GM23338 (cell line): Measurements from ENCODE around the gene CDC40. TPM values are rescaled to one million over a fixed set of nuclear protein-coding genes. Genes with fewer than 3 reads are reported as not detected.

Experiments used
- ATAC-seq: fragments of 200-7000 bp; cut with Tn5 transposase; 3 replicates; pipeline ENCODE4 v1.9.1; 2020
- DNase-seq: peaks from one replicate; pipeline ENCODE4 v3.0.0-alpha.2; 2015; ENCODE audit warnings: low spot score
- H2AFZ ChIP-seq: fragments of 200-600 bp; sonication (generic); 2 replicates; pipeline ENCODE4 v1.8.0; 2016; ENCODE audit warnings: antibody characterized with exemption, mild to moderate bottlenecking, moderate library complexity
- H3F3A ChIP-seq: fragments of 200-600 bp; sonication (generic); replicated peaks from 2 replicates; pipeline ENCODE4 v1.8.0; 2017; ENCODE audit warnings: antibody characterized with exemption, mixed run types, low read depth
- H3K27ac ChIP-seq: fragments of 200-600 bp; sonication (generic); 2 replicates; pipeline ENCODE4 v1.6.1; 2016; ENCODE audit warnings: low read depth
- H3K27me3 ChIP-seq: fragments of 200-600 bp; sonication (generic); 2 replicates; pipeline ENCODE4 v1.8.0; 2016; ENCODE audit warnings: mild to moderate bottlenecking, mixed run types, moderate library complexity; ENCODE audit not compliant: insufficient read depth
- H3K36me3 ChIP-seq: fragments of 200-600 bp; sonication (generic); 2 replicates; pipeline ENCODE4 v1.8.0; 2016; ENCODE audit warnings: mild to moderate bottlenecking; ENCODE audit not compliant: insufficient read depth
- H3K4me1 ChIP-seq: fragments of 200-600 bp; sonication (generic); 2 replicates; pipeline ENCODE4 v1.8.0; 2016; ENCODE audit warnings: mild to moderate bottlenecking, moderate library complexity; ENCODE audit not compliant: insufficient read depth
- H3K4me2 ChIP-seq: fragments of 200-600 bp; sonication (generic); 2 replicates; pipeline ENCODE4 v1.7.1; 2017; ENCODE audit warnings: mixed run types
- H3K4me3 ChIP-seq: fragments of 200-600 bp; sonication (generic); 2 replicates; pipeline ENCODE4 v1.6.1; 2016; ENCODE audit warnings: mixed run types
- H3K79me2 ChIP-seq: fragments of 200-600 bp; sonication (generic); replicated peaks from 2 replicates; pipeline ENCODE4 v1.8.0; 2017; ENCODE audit warnings: mild to moderate bottlenecking; ENCODE audit not compliant: insufficient read depth
- H3K9me2 ChIP-seq: fragments of 200-600 bp; sonication (generic); 2 replicates; pipeline ENCODE4 v1.8.0; 2017; ENCODE audit not compliant: insufficient read depth
- H4K20me1 ChIP-seq: fragments of 200-600 bp; sonication (generic); replicated peaks from 2 replicates; pipeline ENCODE4 v1.8.0; 2017; ENCODE audit warnings: mild to moderate bottlenecking; ENCODE audit not compliant: insufficient read depth
- H3K27ac Mint-ChIP-seq: 2 replicates; pipeline ENCODE4 v1.8.0; 2020; ENCODE audit warnings: inconsistent platforms, mild to moderate bottlenecking, moderate library complexity, mixed read lengths
- H3K27me3 Mint-ChIP-seq: 3 replicates; pipeline ENCODE4 v1.8.0; 2022; ENCODE audit warnings: low read depth, mild to moderate bottlenecking, moderate library complexity, mixed read lengths, inconsistent platforms; ENCODE audit not compliant: insufficient read depth, poor library complexity
- H3K36me3 Mint-ChIP-seq: 3 replicates; pipeline ENCODE4 v1.8.0; 2021; ENCODE audit warnings: low read depth, mild to moderate bottlenecking, inconsistent platforms, moderate library complexity, mixed read lengths
- H3K4me1 Mint-ChIP-seq: 3 replicates; pipeline ENCODE4 v1.8.0; 2020; ENCODE audit warnings: mild to moderate bottlenecking, inconsistent platforms, mixed read lengths
- H3K4me3 Mint-ChIP-seq: 3 replicates; pipeline ENCODE4 v1.8.0; 2021; ENCODE audit warnings: moderate library complexity, mild to moderate bottlenecking, inconsistent platforms, mixed read lengths
- H3K9me3 Mint-ChIP-seq: 3 replicates; pipeline ENCODE4 v1.8.0; 2020; ENCODE audit warnings: moderate library complexity, mild to moderate bottlenecking, inconsistent platforms, mixed read lengths
- CREB1 ChIP-seq: fragments of 250-450 bp; sonication (Bioruptor Pico); IDR thresholded peaks from 2 replicates; pipeline ENCODE4 v1.5.0; 2020; ENCODE audit warnings: low read depth, mild to moderate bottlenecking, moderate library complexity
- EZH2 ChIP-seq: fragments of 200-600 bp; sonication (generic); IDR thresholded peaks from one replicate; pipeline ENCODE4 v1.8.0; 2017; ENCODE audit warnings: antibody characterized with exemption, mild to moderate bottlenecking, low read depth; ENCODE audit not compliant: unreplicated experiment
- EZH2phosphoT487 ChIP-seq: fragments of 200-600 bp; sonication (generic); IDR thresholded peaks from one replicate; pipeline ENCODE4 v1.8.1; 2018; ENCODE audit warnings: antibody characterized with exemption; ENCODE audit not compliant: unreplicated experiment
- JUNB ChIP-seq: IDR thresholded peaks from one replicate; pipeline ENCODE4 v1.6.1; 2016; ENCODE audit warnings: antibody characterized with exemption; ENCODE audit not compliant: unreplicated experiment
- NANOG ChIP-seq: IDR thresholded peaks from 2 replicates; pipeline ENCODE4 v1.6.1; 2016; ENCODE audit warnings: antibody characterized with exemption, borderline replicate concordance
- POLR2AphosphoS5 ChIP-seq: IDR thresholded peaks from 2 replicates; pipeline ENCODE4 v1.6.1; 2016; ENCODE audit warnings: antibody characterized with exemption, low read depth
- STAT1 ChIP-seq: IDR thresholded peaks from one replicate; pipeline ENCODE4 v1.6.1; 2016; ENCODE audit warnings: antibody characterized with exemption; ENCODE audit not compliant: unreplicated experiment
- ZNF114 ChIP-seq: fragments of 250-450 bp; sonication (Bioruptor Pico); IDR thresholded peaks from 2 replicates; pipeline ENCODE4 v1.5.0; 2020; ENCODE audit warnings: mild to moderate bottlenecking, moderate library complexity
- polyA plus RNA-seq: library from polyadenylated mRNA; unstranded; fragments of >200 nt; fragmentation: Nextera tagmentation; extraction: Ambion mirVana; gene quantifications from 2 replicates; pipeline ENCODE4 v1.2.1, GENCODE V29; 2016
- total RNA-seq: library from RNA; depleted of rRNA; stranded (reverse); fragments of >200 nt; shearing (Covaris generic); gene quantifications from 2 replicates; pipeline ENCODE4 v1.2.3, GENCODE V29; 2014
- TF ChIP-seq, protein P1 (sequence below): IDR thresholded peaks from one replicate; pipeline ENCODE4 v1.6.1; 2018; ENCODE audit warnings: antibody characterized with exemption; ENCODE audit not compliant: unreplicated experiment
- TF ChIP-seq, protein P2 (sequence below), 2 experiments: fragments of 200-600 bp in 1 of 2; sonication (generic) in 1 of 2; conservative IDR thresholded peaks; 2 replicates each; pipeline versions ENCODE4 v1.5.1 to v1.6.1; 2016 to 2017; ENCODE audit warnings: antibody characterized with exemption in 2 of 2, low read depth in 2 of 2, mild to moderate bottlenecking in 2 of 2, moderate library complexity in 1 of 2
- TF ChIP-seq, protein P3 (sequence below): IDR thresholded peaks from 2 replicates; pipeline ENCODE4 v1.6.1; 2016; ENCODE audit warnings: antibody characterized with exemption
- TF ChIP-seq, protein P4 (sequence below): fragments of 250-450 bp; sonication (Bioruptor Pico); IDR thresholded peaks from 2 replicates; pipeline ENCODE4 v1.5.0; 2020; ENCODE audit warnings: mild to moderate bottlenecking, moderate library complexity

The CDC40 gene
- total and polyA plus RNA-seq, 2 experiments from 2014 or later, result 28.9 to 58.4 TPM

DNA sequence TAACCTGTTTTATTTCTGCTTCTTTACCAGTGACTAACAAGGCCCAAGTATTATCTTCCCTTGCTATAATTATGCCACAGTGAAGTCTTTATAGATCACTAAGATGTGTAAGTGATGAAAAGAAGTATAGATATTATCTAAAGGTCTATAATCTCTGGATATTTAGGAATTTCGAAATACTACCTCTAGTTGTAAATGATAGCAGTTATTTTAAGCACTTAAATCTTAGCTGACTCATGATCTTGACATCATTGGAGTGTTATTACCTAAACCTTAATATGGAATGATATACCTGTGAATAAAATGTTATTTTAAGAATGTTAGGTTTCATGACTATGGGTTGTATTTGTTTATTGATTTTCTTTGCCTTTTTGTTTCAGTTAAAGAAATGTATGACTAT lies 31.5 kb downstream of the CDC40 start:
- peaks cover 41% of the 10 kb centered on the region for H3K36me3 Mint-ChIP-seq
- ATAC-seq, result no peak
- H3K4me1 Mint-ChIP-seq, result no peaks in the 10 kb centered on the region
- no peak overlapping the region for H3K27ac Mint-ChIP-seq
- Histone ChIP-seq H3K4me1 (no peaks in the 10 kb centered on the region), H3K4me2 (no peak overlapping the region), H4K20me1 (no peaks in the 10 kb centered on the region), H3K9me2 (no peaks in the 10 kb centered on the region), H3K27me3 (no peaks in the 10 kb centered on the region), H3K79me2 (no peaks in the 10 kb centered on the region), H3K4me3 (no peak overlapping the region), H3K36me3 (peaks cover 17% of the 10 kb centered on the region), H3K27ac (no peak overlapping the region), H2AFZ (no peak overlapping the region), H3F3A (no peaks in the 10 kb centered on the region)
- TF ChIP-seq, protein P1, sequence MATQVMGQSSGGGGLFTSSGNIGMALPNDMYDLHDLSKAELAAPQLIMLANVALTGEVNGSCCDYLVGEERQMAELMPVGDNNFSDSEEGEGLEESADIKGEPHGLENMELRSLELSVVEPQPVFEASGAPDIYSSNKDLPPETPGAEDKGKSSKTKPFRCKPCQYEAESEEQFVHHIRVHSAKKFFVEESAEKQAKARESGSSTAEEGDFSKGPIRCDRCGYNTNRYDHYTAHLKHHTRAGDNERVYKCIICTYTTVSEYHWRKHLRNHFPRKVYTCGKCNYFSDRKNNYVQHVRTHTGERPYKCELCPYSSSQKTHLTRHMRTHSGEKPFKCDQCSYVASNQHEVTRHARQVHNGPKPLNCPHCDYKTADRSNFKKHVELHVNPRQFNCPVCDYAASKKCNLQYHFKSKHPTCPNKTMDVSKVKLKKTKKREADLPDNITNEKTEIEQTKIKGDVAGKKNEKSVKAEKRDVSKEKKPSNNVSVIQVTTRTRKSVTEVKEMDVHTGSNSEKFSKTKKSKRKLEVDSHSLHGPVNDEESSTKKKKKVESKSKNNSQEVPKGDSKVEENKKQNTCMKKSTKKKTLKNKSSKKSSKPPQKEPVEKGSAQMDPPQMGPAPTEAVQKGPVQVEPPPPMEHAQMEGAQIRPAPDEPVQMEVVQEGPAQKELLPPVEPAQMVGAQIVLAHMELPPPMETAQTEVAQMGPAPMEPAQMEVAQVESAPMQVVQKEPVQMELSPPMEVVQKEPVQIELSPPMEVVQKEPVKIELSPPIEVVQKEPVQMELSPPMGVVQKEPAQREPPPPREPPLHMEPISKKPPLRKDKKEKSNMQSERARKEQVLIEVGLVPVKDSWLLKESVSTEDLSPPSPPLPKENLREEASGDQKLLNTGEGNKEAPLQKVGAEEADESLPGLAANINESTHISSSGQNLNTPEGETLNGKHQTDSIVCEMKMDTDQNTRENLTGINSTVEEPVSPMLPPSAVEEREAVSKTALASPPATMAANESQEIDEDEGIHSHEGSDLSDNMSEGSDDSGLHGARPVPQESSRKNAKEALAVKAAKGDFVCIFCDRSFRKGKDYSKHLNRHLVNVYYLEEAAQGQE, result no peak
- TF ChIP-seq POLR2AphosphoS5 (no peak), EZH2phosphoT487 (no peak), JUNB (no peak), NANOG (no peak), STAT1 (no peak), CREB1 (CRISPR knock-in tag) (no peak), ZNF114 (CRISPR knock-in tag) (no peak), EZH2 (no peak)
- TF ChIP-seq, protein P2, sequence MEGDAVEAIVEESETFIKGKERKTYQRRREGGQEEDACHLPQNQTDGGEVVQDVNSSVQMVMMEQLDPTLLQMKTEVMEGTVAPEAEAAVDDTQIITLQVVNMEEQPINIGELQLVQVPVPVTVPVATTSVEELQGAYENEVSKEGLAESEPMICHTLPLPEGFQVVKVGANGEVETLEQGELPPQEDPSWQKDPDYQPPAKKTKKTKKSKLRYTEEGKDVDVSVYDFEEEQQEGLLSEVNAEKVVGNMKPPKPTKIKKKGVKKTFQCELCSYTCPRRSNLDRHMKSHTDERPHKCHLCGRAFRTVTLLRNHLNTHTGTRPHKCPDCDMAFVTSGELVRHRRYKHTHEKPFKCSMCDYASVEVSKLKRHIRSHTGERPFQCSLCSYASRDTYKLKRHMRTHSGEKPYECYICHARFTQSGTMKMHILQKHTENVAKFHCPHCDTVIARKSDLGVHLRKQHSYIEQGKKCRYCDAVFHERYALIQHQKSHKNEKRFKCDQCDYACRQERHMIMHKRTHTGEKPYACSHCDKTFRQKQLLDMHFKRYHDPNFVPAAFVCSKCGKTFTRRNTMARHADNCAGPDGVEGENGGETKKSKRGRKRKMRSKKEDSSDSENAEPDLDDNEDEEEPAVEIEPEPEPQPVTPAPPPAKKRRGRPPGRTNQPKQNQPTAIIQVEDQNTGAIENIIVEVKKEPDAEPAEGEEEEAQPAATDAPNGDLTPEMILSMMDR (conservative IDR thresholded peaks at IDR 0.05; ENCODE audit: low read depth in 2 of 2), result no peak
- TF ChIP-seq, protein P3, sequence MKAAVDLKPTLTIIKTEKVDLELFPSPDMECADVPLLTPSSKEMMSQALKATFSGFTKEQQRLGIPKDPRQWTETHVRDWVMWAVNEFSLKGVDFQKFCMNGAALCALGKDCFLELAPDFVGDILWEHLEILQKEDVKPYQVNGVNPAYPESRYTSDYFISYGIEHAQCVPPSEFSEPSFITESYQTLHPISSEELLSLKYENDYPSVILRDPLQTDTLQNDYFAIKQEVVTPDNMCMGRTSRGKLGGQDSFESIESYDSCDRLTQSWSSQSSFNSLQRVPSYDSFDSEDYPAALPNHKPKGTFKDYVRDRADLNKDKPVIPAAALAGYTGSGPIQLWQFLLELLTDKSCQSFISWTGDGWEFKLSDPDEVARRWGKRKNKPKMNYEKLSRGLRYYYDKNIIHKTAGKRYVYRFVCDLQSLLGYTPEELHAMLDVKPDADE, result no peak
- TF ChIP-seq, protein P4, sequence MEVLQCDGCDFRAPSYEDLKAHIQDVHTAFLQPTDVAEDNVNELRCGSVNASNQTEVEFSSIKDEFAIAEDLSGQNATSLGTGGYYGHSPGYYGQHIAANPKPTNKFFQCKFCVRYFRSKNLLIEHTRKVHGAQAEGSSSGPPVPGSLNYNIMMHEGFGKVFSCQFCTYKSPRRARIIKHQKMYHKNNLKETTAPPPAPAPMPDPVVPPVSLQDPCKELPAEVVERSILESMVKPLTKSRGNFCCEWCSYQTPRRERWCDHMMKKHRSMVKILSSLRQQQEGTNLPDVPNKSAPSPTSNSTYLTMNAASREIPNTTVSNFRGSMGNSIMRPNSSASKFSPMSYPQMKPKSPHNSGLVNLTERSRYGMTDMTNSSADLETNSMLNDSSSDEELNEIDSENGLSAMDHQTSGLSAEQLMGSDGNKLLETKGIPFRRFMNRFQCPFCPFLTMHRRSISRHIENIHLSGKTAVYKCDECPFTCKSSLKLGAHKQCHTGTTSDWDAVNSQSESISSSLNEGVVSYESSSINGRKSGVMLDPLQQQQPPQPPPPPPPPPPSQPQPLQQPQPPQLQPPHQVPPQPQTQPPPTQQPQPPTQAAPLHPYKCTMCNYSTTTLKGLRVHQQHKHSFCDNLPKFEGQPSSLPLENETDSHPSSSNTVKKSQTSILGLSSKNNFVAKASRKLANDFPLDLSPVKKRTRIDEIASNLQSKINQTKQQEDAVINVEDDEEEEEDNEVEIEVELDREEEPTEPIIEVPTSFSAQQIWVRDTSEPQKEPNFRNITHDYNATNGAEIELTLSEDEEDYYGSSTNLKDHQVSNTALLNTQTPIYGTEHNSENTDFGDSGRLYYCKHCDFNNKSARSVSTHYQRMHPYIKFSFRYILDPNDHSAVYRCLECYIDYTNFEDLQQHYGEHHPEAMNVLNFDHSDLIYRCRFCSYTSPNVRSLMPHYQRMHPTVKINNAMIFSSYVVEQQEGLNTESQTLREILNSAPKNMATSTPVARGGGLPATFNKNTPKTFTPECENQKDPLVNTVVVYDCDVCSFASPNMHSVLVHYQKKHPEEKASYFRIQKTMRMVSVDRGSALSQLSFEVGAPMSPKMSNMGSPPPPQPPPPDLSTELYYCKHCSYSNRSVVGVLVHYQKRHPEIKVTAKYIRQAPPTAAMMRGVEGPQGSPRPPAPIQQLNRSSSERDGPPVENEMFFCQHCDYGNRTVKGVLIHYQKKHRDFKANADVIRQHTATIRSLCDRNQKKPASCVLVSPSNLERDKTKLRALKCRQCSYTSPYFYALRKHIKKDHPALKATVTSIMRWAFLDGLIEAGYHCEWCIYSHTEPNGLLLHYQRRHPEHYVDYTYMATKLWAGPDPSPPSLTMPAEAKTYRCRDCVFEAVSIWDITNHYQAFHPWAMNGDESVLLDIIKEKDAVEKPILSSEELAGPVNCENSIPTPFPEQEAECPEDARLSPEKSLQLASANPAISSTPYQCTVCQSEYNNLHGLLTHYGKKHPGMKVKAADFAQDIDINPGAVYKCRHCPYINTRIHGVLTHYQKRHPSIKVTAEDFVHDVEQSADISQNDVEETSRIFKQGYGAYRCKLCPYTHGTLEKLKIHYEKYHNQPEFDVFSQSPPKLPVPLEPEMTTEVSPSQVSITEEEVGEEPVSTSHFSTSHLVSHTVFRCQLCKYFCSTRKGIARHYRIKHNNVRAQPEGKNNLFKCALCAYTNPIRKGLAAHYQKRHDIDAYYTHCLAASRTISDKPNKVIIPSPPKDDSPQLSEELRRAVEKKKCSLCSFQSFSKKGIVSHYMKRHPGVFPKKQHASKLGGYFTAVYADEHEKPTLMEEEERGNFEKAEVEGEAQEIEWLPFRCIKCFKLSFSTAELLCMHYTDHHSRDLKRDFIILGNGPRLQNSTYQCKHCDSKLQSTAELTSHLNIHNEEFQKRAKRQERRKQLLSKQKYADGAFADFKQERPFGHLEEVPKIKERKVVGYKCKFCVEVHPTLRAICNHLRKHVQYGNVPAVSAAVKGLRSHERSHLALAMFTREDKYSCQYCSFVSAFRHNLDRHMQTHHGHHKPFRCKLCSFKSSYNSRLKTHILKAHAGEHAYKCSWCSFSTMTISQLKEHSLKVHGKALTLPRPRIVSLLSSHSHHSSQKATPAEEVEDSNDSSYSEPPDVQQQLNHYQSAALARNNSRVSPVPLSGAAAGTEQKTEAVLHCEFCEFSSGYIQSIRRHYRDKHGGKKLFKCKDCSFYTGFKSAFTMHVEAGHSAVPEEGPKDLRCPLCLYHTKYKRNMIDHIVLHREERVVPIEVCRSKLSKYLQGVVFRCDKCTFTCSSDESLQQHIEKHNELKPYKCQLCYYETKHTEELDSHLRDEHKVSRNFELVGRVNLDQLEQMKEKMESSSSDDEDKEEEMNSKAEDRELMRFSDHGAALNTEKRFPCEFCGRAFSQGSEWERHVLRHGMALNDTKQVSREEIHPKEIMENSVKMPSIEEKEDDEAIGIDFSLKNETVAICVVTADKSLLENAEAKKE (CRISPR knock-in tag), result no peak
- H3K9me3 Mint-ChIP-seq, result no peaks in the 10 kb centered on the region
- H3K27me3 Mint-ChIP-seq, result no peaks in the 10 kb centered on the region
- H3K4me3 Mint-ChIP-seq, result no peak overlapping the region
- DNase-seq, result no peak
